ENCODE results near the gene LSM4.

LSM4 gene

GRCh38 chr19:18310966-18311365, 11.9 kb downstream of the LSM4 start:
- no peak for DNase-seq (ENCODE audit: low read depth)

- DNase-seq (ENCODE audit: low read depth), result no peak
Measured at GRCh38 chr19:18310118-18310909, 12.6 kb downstream of the LSM4 start.

GRCh38 chr19:18309525-18310064, 13.3 kb downstream of the LSM4 start:
- DNase-seq (ENCODE audit: low read depth), result no peak

GRCh38 chr19:18308948-18309325, 13.9 kb downstream of the LSM4 start:
- DNase-seq (ENCODE audit: low read depth), result no peak

GRCh38 chr19:18308051-18308947, 14.6 kb downstream of the LSM4 start:
- no peak for DNase-seq (ENCODE audit: low read depth)

- DNase-seq (ENCODE audit: low read depth), result no peak
Measured at GRCh38 chr19:18307271-18307681, 15.6 kb downstream of the LSM4 start.

GRCh38 chr19:18306888-18307260, 16.0 kb downstream of the LSM4 start:
- no peak for DNase-seq (ENCODE audit: low read depth)

- DNase-seq (ENCODE audit: low read depth), result no peak
Measured at GRCh38 chr19:18306209-18306887, 16.5 kb downstream of the LSM4 start.

GRCh38 chr19:18304458-18305310, 18.2 kb downstream of the LSM4 start:
- peak; percentile 64 for DNase-seq (ENCODE audit: low read depth)

- no peak for DNase-seq (ENCODE audit: low read depth)
Measured at GRCh38 chr19:18304208-18304457, 18.7 kb downstream of the LSM4 start.

- DNase-seq (ENCODE audit: low read depth), result no peak
Measured at GRCh38 chr19:18301718-18302111, 21.2 kb downstream of the LSM4 start.

- DNase-seq (ENCODE audit: low read depth), result peak; percentile 69
Measured at GRCh38 chr19:18300930-18301717, 21.8 kb downstream of the LSM4 start.

GRCh38 chr19:18299654-18300053, 23.2 kb downstream of the LSM4 start:
- no peak for DNase-seq (ENCODE audit: low read depth)

GRCh38 chr19:18298601-18299000, 24.3 kb downstream of the LSM4 start:
- no peak for DNase-seq (ENCODE audit: low read depth)

- no peak for DNase-seq (ENCODE audit: low read depth)
Measured at GRCh38 chr19:18297308-18297707, 25.6 kb downstream of the LSM4 start.

- DNase-seq (ENCODE audit: low read depth), result no peak
Measured at GRCh38 chr19:18295034-18295451, 27.8 kb downstream of the LSM4 start.

- no peak for DNase-seq (ENCODE audit: low read depth)
Measured at GRCh38 chr19:18294467-18294864, 28.4 kb downstream of the LSM4 start.

GRCh38 chr19:18293642-18294466, 29.0 kb downstream of the LSM4 start:
- no peak for DNase-seq (ENCODE audit: low read depth)

- peak; percentile 29 for DNase-seq (ENCODE audit: low read depth)
Measured at GRCh38 chr19:18292810-18293641, 29.9 kb downstream of the LSM4 start.

Measured in stromal cell of bone marrow (primary cell).